DOHH2 (cell line): ENCODE data around the gene ATP8A2.
"Not testable (repeated sequence)": the region's sequence is repeated elsewhere in the genome, so short reads cannot be mapped to it uniquely, and the experiment has no call there.

Source experiments
- H3F3A ChIP-seq: fragments of 200-600 bp; sonication (generic), shearing (Covaris generic); 2 replicates; pipeline ENCODE4 v1.6.0; 2016; ENCODE audit warnings: antibody characterized with exemption, mild to moderate bottlenecking; ENCODE audit not compliant: control insufficient read depth, insufficient read depth
- H3K27ac ChIP-seq: fragments of 200-600 bp; sonication (generic); 2 replicates; pipeline ENCODE4 v1.5.1; 2014; ENCODE audit warnings: low read depth, mild to moderate bottlenecking, low read length, moderate library complexity
- H3K27me3 ChIP-seq: fragments of 200-600 bp; sonication (generic); 2 replicates; pipeline ENCODE4 v1.6.1; 2014; ENCODE audit warnings: mild to moderate bottlenecking, low read length, mixed read lengths; ENCODE audit not compliant: control insufficient read depth
- H3K36me3 ChIP-seq: fragments of 200-600 bp; sonication (generic); 2 replicates; pipeline ENCODE4 v1.6.1; 2014; ENCODE audit warnings: mild to moderate bottlenecking, low read length, moderate library complexity, mixed read lengths; ENCODE audit not compliant: control insufficient read depth
- H3K4me1 ChIP-seq: fragments of 200-600 bp; sonication (generic); 2 replicates; pipeline ENCODE4 v1.6.1; 2014; ENCODE audit warnings: mild to moderate bottlenecking, low read length, mixed read lengths; ENCODE audit not compliant: control insufficient read depth
- H3K4me2 ChIP-seq: fragments of 200-600 bp; sonication (generic); 2 replicates; pipeline ENCODE4 v1.6.0; 2014; ENCODE audit warnings: mild to moderate bottlenecking, low read length, moderate library complexity
- H3K4me3 ChIP-seq: fragments of 200-600 bp; sonication (generic); 2 replicates; pipeline ENCODE4 v1.5.1; 2014; ENCODE audit warnings: mild to moderate bottlenecking, low read length, mixed read lengths
- H3K79me2 ChIP-seq: fragments of 200-600 bp; sonication (generic); 2 replicates; pipeline ENCODE4 v1.6.1; 2014; ENCODE audit warnings: mild to moderate bottlenecking, low read length, mixed read lengths; ENCODE audit not compliant: control insufficient read depth
- H3K9me2 ChIP-seq: fragments of 200-600 bp; sonication (generic); replicated peaks from 2 replicates; pipeline ENCODE4 v1.6.1; 2014; ENCODE audit warnings: mild to moderate bottlenecking, low read length, mixed read lengths; ENCODE audit not compliant: control insufficient read depth
- H3K9me3 ChIP-seq: fragments of 200-600 bp; sonication (generic); 2 replicates; pipeline ENCODE4 v1.6.1; 2014; ENCODE audit warnings: antibody characterized with exemption, low read length, mixed read lengths; ENCODE audit not compliant: control insufficient read depth, insufficient read depth
- H4K20me1 ChIP-seq: fragments of 200-600 bp; sonication (generic); 2 replicates; pipeline ENCODE4 v1.6.0; 2014; ENCODE audit warnings: low read depth, mild to moderate bottlenecking, antibody characterized with exemption, low read length, moderate library complexity; ENCODE audit not compliant: control insufficient read depth, insufficient read depth
- CTCF ChIP-seq: fragments of 200-600 bp; sonication (generic); IDR thresholded peaks from one replicate; pipeline ENCODE4 v1.5.1; 2014; ENCODE audit warnings: antibody characterized with exemption, mild to moderate bottlenecking, low read depth, low read length; ENCODE audit not compliant: poor library complexity, severe bottlenecking
- EZH2phosphoT487 ChIP-seq: fragments of 200-600 bp; sonication (generic); IDR thresholded peaks from 2 replicates; pipeline ENCODE4 v1.6.1; 2017; ENCODE audit warnings: borderline replicate concordance, mild to moderate bottlenecking, antibody characterized with exemption, low read length, moderate library complexity, mixed read lengths

The ATP8A2 gene

DNA sequence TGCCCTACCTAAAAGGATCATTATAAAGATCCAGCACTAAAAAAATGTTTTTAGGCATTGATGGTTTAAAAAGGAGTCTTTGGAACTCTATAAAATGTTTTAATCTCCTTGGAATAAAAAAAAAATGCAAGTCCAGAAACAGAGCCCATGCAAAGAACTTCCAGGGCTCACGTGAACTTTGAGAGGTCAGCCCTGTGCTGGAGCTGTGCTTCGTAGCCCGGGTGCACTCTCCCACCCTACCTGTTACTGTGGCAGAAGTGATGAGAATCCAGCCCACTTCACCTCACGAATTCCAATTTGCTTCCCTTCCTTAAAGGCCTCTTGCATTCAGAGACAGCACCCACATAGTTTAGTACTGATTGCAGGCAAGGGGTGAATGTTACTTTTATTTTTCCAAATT is 412.3 kb downstream of the ATP8A2 start:
- no peak for TF ChIP-seq CTCF
- TF ChIP-seq EZH2phosphoT487, result no peak
- H3K36me3 ChIP-seq, result no peaks in the 10 kb centered on the region
- no peak overlapping the region for H3K27ac ChIP-seq
- H3K4me1 ChIP-seq, result no peaks in the 10 kb centered on the region
- H3K27me3 ChIP-seq, result 0 out of 2 replicates have a peak, but pooled peaks cover 2% of the 10 kb centered on the region
- H3K4me3 ChIP-seq, result no peak overlapping the region
- no peaks in the 10 kb centered on the region for H3K9me2 ChIP-seq
- H3K79me2 ChIP-seq, result no peaks in the 10 kb centered on the region
- no peaks in the 10 kb centered on the region for H4K20me1 ChIP-seq
- H3K9me3 ChIP-seq, result no peaks in the 10 kb centered on the region
- H3K4me2 ChIP-seq, result no peak overlapping the region
- no peaks in the 10 kb centered on the region for H3F3A ChIP-seq

DNA sequence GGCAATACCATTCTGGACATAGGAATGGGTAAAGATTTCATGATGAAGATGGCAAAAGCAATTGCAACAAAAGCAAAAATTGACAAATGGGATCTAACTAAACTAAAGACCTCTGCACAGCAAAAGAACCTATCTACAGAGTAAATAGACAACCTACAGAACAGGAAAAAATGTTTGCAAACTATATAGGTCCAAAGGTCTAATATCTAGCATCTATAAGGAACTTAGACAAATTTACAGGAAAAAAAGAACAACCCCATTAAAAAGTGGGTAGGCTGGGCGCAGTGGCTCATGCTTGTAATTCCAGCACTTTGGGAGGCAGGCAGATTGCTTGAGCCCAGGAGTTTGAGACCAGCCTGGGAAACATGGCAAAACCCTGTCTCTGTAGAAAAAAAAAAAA is 418.4 kb downstream of the ATP8A2 start:
- H3K9me3 ChIP-seq, H3K4me1 ChIP-seq, H3K27ac ChIP-seq, H3K27me3 ChIP-seq, H3K36me3 ChIP-seq, H3K4me3 ChIP-seq, H3F3A ChIP-seq, H4K20me1 ChIP-seq, H3K4me2 ChIP-seq, H3K9me2 ChIP-seq, H3K79me2 ChIP-seq: not testable (repeated sequence)

DNA sequence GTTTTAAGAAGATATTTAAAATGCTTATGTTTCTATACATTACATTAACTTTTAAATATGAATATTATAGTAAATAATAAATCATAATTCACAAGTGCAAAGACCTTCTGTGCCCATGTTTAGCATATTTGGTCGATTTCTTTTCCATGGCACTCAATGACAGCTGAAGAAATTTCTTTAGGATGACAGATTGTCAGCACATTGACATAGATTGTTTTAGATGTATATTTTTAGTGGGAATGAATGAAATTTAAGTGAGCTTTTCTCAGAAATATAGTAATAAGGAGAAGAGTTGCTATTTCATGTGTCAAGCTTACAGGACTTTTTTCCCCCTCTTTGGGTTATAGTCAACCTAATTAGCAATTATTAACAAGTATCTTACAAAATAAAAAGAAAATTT is 423.5 kb downstream of the ATP8A2 start:
- H3F3A ChIP-seq, result no peaks in the 10 kb centered on the region
- no peak overlapping the region for H3K4me3 ChIP-seq
- H3K4me1 ChIP-seq, result no peaks in the 10 kb centered on the region
- no peaks in the 10 kb centered on the region for H3K36me3 ChIP-seq
- H3K79me2 ChIP-seq, result no peaks in the 10 kb centered on the region
- H4K20me1 ChIP-seq, result no peaks in the 10 kb centered on the region
- no peak overlapping the region for H3K27ac ChIP-seq
- H3K9me3 ChIP-seq, result no peaks in the 10 kb centered on the region
- no peak overlapping the region for H3K4me2 ChIP-seq
- H3K9me2 ChIP-seq, result no peaks in the 10 kb centered on the region
- peaks cover 4% of the 10 kb centered on the region; the same call in 1 of the 2 replicates for H3K27me3 ChIP-seq
- no peak for TF ChIP-seq EZH2phosphoT487
- TF ChIP-seq CTCF, result no peak

GRCh38 chr13:25796474-25796873 is 424.7 kb downstream of the ATP8A2 start:
- Histone ChIP-seq H3K4me1 (no peaks in the 10 kb centered on the region), H3K4me3 (no peak overlapping the region), H3F3A (no peaks in the 10 kb centered on the region), H3K79me2 (no peaks in the 10 kb centered on the region), H3K36me3 (no peaks in the 10 kb centered on the region), H3K4me2 (no peak overlapping the region), H3K9me3 (no peaks in the 10 kb centered on the region), H4K20me1 (no peaks in the 10 kb centered on the region), H3K27ac (no peak overlapping the region), H3K9me2 (no peaks in the 10 kb centered on the region), H3K27me3 (peaks cover 4% of the 10 kb centered on the region; the same call in 1 of the 2 replicates)
- TF ChIP-seq EZH2phosphoT487 (no peak), CTCF (no peak)
